Central memory CD8-positive, alpha-beta T cell (primary cell): ENCODE measurements around the gene NSUN5.
A peak's percentile ranks its signal among the peaks of the same experiment; 100 is the strongest.
"Not testable (repeated sequence)": the region's sequence is repeated elsewhere in the genome, so short reads cannot be mapped to it uniquely, and the experiment has no call there.

Source experiments
- ATAC-seq: fragments of 150-1000 bp; cut with Tn5 transposase; replicated peaks from 2 replicates; pipeline ENCODE4 v1.10.0; 2022; ENCODE audit warnings: mild to moderate bottlenecking, moderate FRiP score, moderate number of reproducible peaks; ENCODE audit not compliant: poor library complexity, severe bottlenecking; ENCODE audit errors: extremely low read depth
- DNase-seq, 2 donors: peaks; one replicate each; pipeline ENCODE4 v3.0.0; 2021; ENCODE audit warnings: low spot score in 2 of 2
- H3K27ac Mint-ChIP-seq: one replicate; pipeline ENCODE4 v1.8.0; 2022; ENCODE audit warnings: low read depth, mild to moderate bottlenecking, moderate library complexity, mixed read lengths
- H3K27me3 Mint-ChIP-seq: one replicate; pipeline ENCODE4 v1.8.0; 2022; ENCODE audit warnings: mixed read lengths
- H3K36me3 Mint-ChIP-seq: one replicate; pipeline ENCODE4 v1.8.0; 2022; ENCODE audit warnings: mild to moderate bottlenecking, moderate library complexity, mixed read lengths; ENCODE audit not compliant: insufficient read depth
- H3K4me1 Mint-ChIP-seq: one replicate; pipeline ENCODE4 v1.8.0; 2022; ENCODE audit warnings: mixed read lengths
- H3K4me3 Mint-ChIP-seq: one replicate; pipeline ENCODE4 v1.8.0; 2022; ENCODE audit warnings: mild to moderate bottlenecking, moderate library complexity, mixed read lengths
- H3K9me3 Mint-ChIP-seq: one replicate; pipeline ENCODE4 v1.8.0; 2022; ENCODE audit warnings: mixed read lengths

NSUN5 gene

GRCh38 chr7:73304071-73304470 lies 4.6 kb downstream of the NSUN5 start:
- Mint-ChIP-seq H3K36me3 (peaks cover 29% of the 10 kb centered on the region), H3K27me3 (no peaks in the 10 kb centered on the region), H3K4me3 (no peak overlapping the region), H3K4me1 (peaks cover 33% of the 10 kb centered on the region), H3K27ac (no peak overlapping the region), H3K9me3 (no peaks in the 10 kb centered on the region)
- no peak for DNase-seq
- no peak for ATAC-seq

GRCh38 chr7:73303546-73303945 lies 5.1 kb downstream of the NSUN5 start:
- Mint-ChIP-seq H3K9me3 (no peaks in the 10 kb centered on the region), H3K4me1 (peaks cover 28% of the 10 kb centered on the region), H3K27ac (no peak overlapping the region), H3K36me3 (peaks cover 27% of the 10 kb centered on the region), H3K4me3 (no peak overlapping the region), H3K27me3 (no peaks in the 10 kb centered on the region)
- no peak for DNase-seq
- no peak for ATAC-seq

- H3K4me3 Mint-ChIP-seq, H3K27me3 Mint-ChIP-seq, DNase-seq, H3K27ac Mint-ChIP-seq, H3K9me3 Mint-ChIP-seq, ATAC-seq: not testable (repeated sequence)
- H3K36me3 Mint-ChIP-seq: peaks cover 26% of the 10 kb centered on the region
- peaks cover 22% of the 10 kb centered on the region for H3K4me1 Mint-ChIP-seq
Observed at GRCh38 chr7:73302846-73303245, 5.8 kb downstream of the NSUN5 start.

- not testable (repeated sequence) for H3K4me3 Mint-ChIP-seq, H3K4me1 Mint-ChIP-seq, H3K27ac Mint-ChIP-seq, H3K9me3 Mint-ChIP-seq, H3K27me3 Mint-ChIP-seq, DNase-seq, ATAC-seq
- peaks cover 23% of the 10 kb centered on the region for H3K36me3 Mint-ChIP-seq
Observed at GRCh38 chr7:73301108-73301507, 7.5 kb downstream of the NSUN5 start.

- not testable (repeated sequence) for H3K27ac Mint-ChIP-seq, H3K9me3 Mint-ChIP-seq, ATAC-seq, DNase-seq, H3K4me1 Mint-ChIP-seq, H3K4me3 Mint-ChIP-seq, H3K27me3 Mint-ChIP-seq
- peaks cover 12% of the 10 kb centered on the region for H3K36me3 Mint-ChIP-seq
Observed at GRCh38 chr7:73299812-73300211, 8.8 kb downstream of the NSUN5 start.

- H3K4me3 Mint-ChIP-seq: not testable (repeated sequence)
Observed at GRCh38 chr7:73297706-73298105, 10.9 kb downstream of the NSUN5 start.

GRCh38 chr7:73297235-73297634 lies 11.4 kb downstream of the NSUN5 start:
- peak; percentile 35 for ATAC-seq
- DNase-seq, H3K27ac Mint-ChIP-seq: not testable (repeated sequence)

More at GRCh38 chr7:73297706-73298105, 10.9 kb downstream of the NSUN5 start:
- not testable (repeated sequence) for H3K27me3 Mint-ChIP-seq, H3K9me3 Mint-ChIP-seq, H3K4me1 Mint-ChIP-seq, H3K36me3 Mint-ChIP-seq, H3K27ac Mint-ChIP-seq, ATAC-seq, DNase-seq

GRCh38 chr7:73277210-73277609 lies 31.4 kb downstream of the NSUN5 start:
- H3K9me3 Mint-ChIP-seq, H3K36me3 Mint-ChIP-seq, ATAC-seq, H3K27me3 Mint-ChIP-seq, H3K27ac Mint-ChIP-seq, H3K4me1 Mint-ChIP-seq, DNase-seq, H3K4me3 Mint-ChIP-seq: not testable (repeated sequence)

More at GRCh38 chr7:73297235-73297634, 11.4 kb downstream of the NSUN5 start:
- not testable (repeated sequence) for H3K4me3 Mint-ChIP-seq, H3K27me3 Mint-ChIP-seq, H3K36me3 Mint-ChIP-seq, H3K4me1 Mint-ChIP-seq, H3K9me3 Mint-ChIP-seq

GRCh38 chr7:73267813-73268212 lies 40.8 kb downstream of the NSUN5 start:
- H3K4me1 Mint-ChIP-seq, DNase-seq, H3K27me3 Mint-ChIP-seq, ATAC-seq, H3K27ac Mint-ChIP-seq, H3K9me3 Mint-ChIP-seq, H3K4me3 Mint-ChIP-seq, H3K36me3 Mint-ChIP-seq: not testable (repeated sequence)

GRCh38 chr7:73266719-73267368 lies 41.8 kb downstream of the NSUN5 start:
- not testable (repeated sequence) for H3K4me3 Mint-ChIP-seq, DNase-seq, H3K9me3 Mint-ChIP-seq, H3K36me3 Mint-ChIP-seq, H3K27me3 Mint-ChIP-seq, H3K27ac Mint-ChIP-seq, ATAC-seq, H3K4me1 Mint-ChIP-seq

GRCh38 chr7:73262416-73262815 lies 46.2 kb downstream of the NSUN5 start:
- H3K27ac Mint-ChIP-seq: not testable (repeated sequence)

More at GRCh38 chr7:73262416-73262815, 46.2 kb downstream of the NSUN5 start:
- not testable (repeated sequence) for H3K4me3 Mint-ChIP-seq, H3K9me3 Mint-ChIP-seq, DNase-seq, H3K27me3 Mint-ChIP-seq, H3K4me1 Mint-ChIP-seq, H3K36me3 Mint-ChIP-seq
- ATAC-seq: peak; percentile 54
